ENCODE results near the gene TMPRSS11E.

Gene TMPRSS11E

GRCh38 chr4:68434277-68434676 is 13.0 kb upstream of the TMPRSS11E start:
- WGBS = no CpG with 5 or more reads among the region's 1 CpG
- no peak overlapping the region for H2BK15ac ChIP-seq (ENCODE audit: low read depth, poor library complexity, severe bottlenecking)
- H3K4ac ChIP-seq (ENCODE audit: low read depth in 1 of 2, low read length in 2 of 2) = no peak overlapping the region
- no peak overlapping the region for H3K9ac ChIP-seq (ENCODE audit: low read length)
- no peaks in the 10 kb centered on the region for H3K79me1 ChIP-seq (replicated peaks; ENCODE audit: low read length, poor library complexity, severe bottlenecking)
- H3K36me3 ChIP-seq (ENCODE audit: control insufficient read depth in 1 of 2, insufficient read depth in 2 of 2, low read depth in 1 of 2, low read length in 2 of 2) = no peaks in the 10 kb centered on the region
- H3K23ac ChIP-seq (ENCODE audit: low read length in 2 of 2) = no peak overlapping the region
- H2BK120ac ChIP-seq (ENCODE audit: low read depth, low read length) = no peak overlapping the region
- no peak overlapping the region for H4K91ac ChIP-seq (ENCODE audit: low read length)
- no peak overlapping the region for H3K4me3 ChIP-seq (ENCODE audit: insufficient read depth in 1 of 2, low read depth in 1 of 2, low read length in 2 of 2)
- no peak overlapping the region for H2BK5ac ChIP-seq (ENCODE audit: low read depth, low read length, poor library complexity, severe bottlenecking)
- no peak overlapping the region for H2BK12ac ChIP-seq (ENCODE audit: low read length in 2 of 2)
- H3K27ac ChIP-seq (ENCODE audit: low read length, poor library complexity, severe bottlenecking) = no peak overlapping the region
- no peak overlapping the region for H2AFZ ChIP-seq (ENCODE audit: low read depth, low read length)
- H3K9me3 ChIP-seq (ENCODE audit: control insufficient read depth, low read length) = no peaks in the 10 kb centered on the region
- H4K8ac ChIP-seq (ENCODE audit: low read length) = no peak overlapping the region
- no peaks in the 10 kb centered on the region for H3K27me3 ChIP-seq (ENCODE audit: control insufficient read depth in 1 of 2, insufficient read depth in 1 of 2, low read length in 2 of 2)
- DNase-seq = no peak
- no peaks in the 10 kb centered on the region for H3K4me1 ChIP-seq (ENCODE audit: control insufficient read depth, insufficient read depth, low read depth, low read length)
- no peak overlapping the region for H3K4me2 ChIP-seq (ENCODE audit: low read length, poor library complexity, severe bottlenecking)
- no peak overlapping the region for H2AK5ac ChIP-seq (ENCODE audit: low read length, severe bottlenecking)
- no peak overlapping the region for H3K18ac ChIP-seq (ENCODE audit: low read depth in 1 of 2, low read length in 2 of 2)
- H3K14ac ChIP-seq (ENCODE audit: low read length in 2 of 2) = no peak overlapping the region

GRCh38 chr4:68434836-68435235 is 12.4 kb upstream of the TMPRSS11E start:
- WGBS = 100% methylated on average over 1 of the region's 1 CpG
- H3K14ac ChIP-seq (ENCODE audit: low read length in 2 of 2) = no peak overlapping the region
- H4K91ac ChIP-seq (ENCODE audit: low read length) = no peak overlapping the region
- no peak overlapping the region for H2BK15ac ChIP-seq (ENCODE audit: low read depth, poor library complexity, severe bottlenecking)
- DNase-seq = no peak
- no peak overlapping the region for H4K8ac ChIP-seq (ENCODE audit: low read length)
- no peaks in the 10 kb centered on the region for H3K4me1 ChIP-seq (ENCODE audit: control insufficient read depth, insufficient read depth, low read depth, low read length)
- H2AK5ac ChIP-seq (ENCODE audit: low read length, severe bottlenecking) = no peak overlapping the region
- no peak overlapping the region for H3K18ac ChIP-seq (ENCODE audit: low read depth in 1 of 2, low read length in 2 of 2)
- no peak overlapping the region for H3K9ac ChIP-seq (ENCODE audit: low read length)
- no peak overlapping the region for H2BK120ac ChIP-seq (ENCODE audit: low read depth, low read length)
- no peaks in the 10 kb centered on the region for H3K27me3 ChIP-seq (ENCODE audit: control insufficient read depth in 1 of 2, insufficient read depth in 1 of 2, low read length in 2 of 2)
- no peaks in the 10 kb centered on the region for H3K79me1 ChIP-seq (replicated peaks; ENCODE audit: low read length, poor library complexity, severe bottlenecking)
- no peak overlapping the region for H2BK5ac ChIP-seq (ENCODE audit: low read depth, low read length, poor library complexity, severe bottlenecking)
- no peak overlapping the region for H3K4me3 ChIP-seq (ENCODE audit: insufficient read depth in 1 of 2, low read depth in 1 of 2, low read length in 2 of 2)
- no peak overlapping the region for H3K4me2 ChIP-seq (ENCODE audit: low read length, poor library complexity, severe bottlenecking)
- no peak overlapping the region for H3K27ac ChIP-seq (ENCODE audit: low read length, poor library complexity, severe bottlenecking)
- H3K36me3 ChIP-seq (ENCODE audit: control insufficient read depth in 1 of 2, insufficient read depth in 2 of 2, low read depth in 1 of 2, low read length in 2 of 2) = no peaks in the 10 kb centered on the region
- no peak overlapping the region for H3K4ac ChIP-seq (ENCODE audit: low read depth in 1 of 2, low read length in 2 of 2)
- H2BK12ac ChIP-seq (ENCODE audit: low read length in 2 of 2) = no peak overlapping the region
- no peaks in the 10 kb centered on the region for H3K9me3 ChIP-seq (ENCODE audit: control insufficient read depth, low read length)
- H3K23ac ChIP-seq (ENCODE audit: low read length in 2 of 2) = no peak overlapping the region
- no peak overlapping the region for H2AFZ ChIP-seq (ENCODE audit: low read depth, low read length)

GRCh38 chr4:68445111-68445510 is 2.2 kb upstream of the TMPRSS11E start:
- H3K9ac ChIP-seq (ENCODE audit: low read length) = no peak overlapping the region
- H3K4me2 ChIP-seq (ENCODE audit: low read length, poor library complexity, severe bottlenecking) = no peak overlapping the region
- H3K27ac ChIP-seq (ENCODE audit: low read length, poor library complexity, severe bottlenecking) = no peak overlapping the region
- H3K36me3 ChIP-seq (ENCODE audit: control insufficient read depth in 1 of 2, insufficient read depth in 2 of 2, low read depth in 1 of 2, low read length in 2 of 2) = no peaks in the 10 kb centered on the region
- H2BK5ac ChIP-seq (ENCODE audit: low read depth, low read length, poor library complexity, severe bottlenecking) = no peak overlapping the region
- no peak overlapping the region for H2BK120ac ChIP-seq (ENCODE audit: low read depth, low read length)
- H2BK15ac ChIP-seq (ENCODE audit: low read depth, poor library complexity, severe bottlenecking) = no peak overlapping the region
- H3K9me3 ChIP-seq (ENCODE audit: control insufficient read depth, low read length) = no peaks in the 10 kb centered on the region
- no peak for DNase-seq
- no peak overlapping the region for H2BK12ac ChIP-seq (ENCODE audit: low read length in 2 of 2)
- H3K4me3 ChIP-seq (ENCODE audit: insufficient read depth in 1 of 2, low read depth in 1 of 2, low read length in 2 of 2) = no peak overlapping the region
- H4K91ac ChIP-seq (ENCODE audit: low read length) = no peak overlapping the region
- H3K4ac ChIP-seq (ENCODE audit: low read depth in 1 of 2, low read length in 2 of 2) = no peak overlapping the region
- H2AFZ ChIP-seq (ENCODE audit: low read depth, low read length) = no peak overlapping the region
- H3K23ac ChIP-seq (ENCODE audit: low read length in 2 of 2) = no peak overlapping the region
- no peak overlapping the region for H2AK5ac ChIP-seq (ENCODE audit: low read length, severe bottlenecking)
- no peaks in the 10 kb centered on the region for H3K27me3 ChIP-seq (ENCODE audit: control insufficient read depth in 1 of 2, insufficient read depth in 1 of 2, low read length in 2 of 2)
- H3K4me1 ChIP-seq (ENCODE audit: control insufficient read depth, insufficient read depth, low read depth, low read length) = no peaks in the 10 kb centered on the region
- H3K79me1 ChIP-seq (replicated peaks; ENCODE audit: low read length, poor library complexity, severe bottlenecking) = no peaks in the 10 kb centered on the region
- no peak overlapping the region for H3K18ac ChIP-seq (ENCODE audit: low read depth in 1 of 2, low read length in 2 of 2)
- H4K8ac ChIP-seq (ENCODE audit: low read length) = no peak overlapping the region
- no peak overlapping the region for H3K14ac ChIP-seq (ENCODE audit: low read length in 2 of 2)

- Histone ChIP-seq H3K14ac (ENCODE audit: low read length in 2 of 2) (no peak overlapping the region), H3K4ac (ENCODE audit: low read depth in 1 of 2, low read length in 2 of 2) (no peak overlapping the region), H3K9me3 (ENCODE audit: control insufficient read depth, low read length) (no peaks in the 10 kb centered on the region), H2AFZ (ENCODE audit: low read depth, low read length) (no peak overlapping the region), H3K36me3 (ENCODE audit: control insufficient read depth in 1 of 2, insufficient read depth in 2 of 2, low read depth in 1 of 2, low read length in 2 of 2) (no peaks in the 10 kb centered on the region), H2AK5ac (ENCODE audit: low read length, severe bottlenecking) (no peak overlapping the region), H3K4me2 (ENCODE audit: low read length, poor library complexity, severe bottlenecking) (no peak overlapping the region), H4K91ac (ENCODE audit: low read length) (no peak overlapping the region), H3K27me3 (ENCODE audit: control insufficient read depth in 1 of 2, insufficient read depth in 1 of 2, low read length in 2 of 2) (no peaks in the 10 kb centered on the region), H3K27ac (ENCODE audit: low read length, poor library complexity, severe bottlenecking) (no peak overlapping the region), H3K4me3 (ENCODE audit: insufficient read depth in 1 of 2, low read depth in 1 of 2, low read length in 2 of 2) (no peak overlapping the region), H3K4me1 (ENCODE audit: control insufficient read depth, insufficient read depth, low read depth, low read length) (no peaks in the 10 kb centered on the region), H2BK15ac (ENCODE audit: low read depth, poor library complexity, severe bottlenecking) (no peak overlapping the region), H2BK5ac (ENCODE audit: low read depth, low read length, poor library complexity, severe bottlenecking) (no peak overlapping the region), H3K23ac (ENCODE audit: low read length in 2 of 2) (no peak overlapping the region), H4K8ac (ENCODE audit: low read length) (no peak overlapping the region), H3K79me1 (replicated peaks; ENCODE audit: low read length, poor library complexity, severe bottlenecking) (no peaks in the 10 kb centered on the region), H2BK12ac (ENCODE audit: low read length in 2 of 2) (no peak overlapping the region), H3K18ac (ENCODE audit: low read depth in 1 of 2, low read length in 2 of 2) (no peak overlapping the region), H2BK120ac (ENCODE audit: low read depth, low read length) (no peak overlapping the region), H3K9ac (ENCODE audit: low read length) (no peak overlapping the region)
- peak; percentile 73 for DNase-seq
These were observed 4.3 kb downstream of the TMPRSS11E start for GRCh38 chr4:68451246-68452211.
